HEK293 (cell line): ENCODE results near the gene MITF.

Experiments used
- CTCF ChIA-PET: fragments of 350-600 bp; formaldehyde crosslinking; extraction: SDS; loops from one replicate; lab custom pipeline; 2021; ENCODE audit warnings: antibody characterized with exemption; lab: Yijun Ruan, JAX
- POLR2A ChIA-PET: fragments of 300-600 bp; formaldehyde crosslinking; extraction: SDS; loops from one replicate; lab custom pipeline; 2020; ENCODE audit warnings: antibody characterized with exemption, inconsistent platforms; lab: Yijun Ruan, JAX
- H3K27ac ChIP-seq: fragments of 200-500 bp; sonication (Bioruptor generic); 2 replicates; pipeline ENCODE4 v1.5.1; 2014; ENCODE audit warnings: low read depth, low read length, control low read depth, inconsistent platforms; ENCODE audit errors: extremely low read depth
- H3K36me3 ChIP-seq, 2 experiments: fragments of 200-500 bp in 1 of 2; sonication (Bioruptor generic) in 1 of 2; 1 replicate in 1 of 2; 2 replicates in 1 of 2; pipeline ENCODE4 v1.5.1; 2014 to 2017; ENCODE audit warnings: inconsistent platforms in 2 of 2, low read length in 2 of 2; ENCODE audit not compliant: control insufficient read depth in 2 of 2, insufficient read depth in 1 of 2
- H3K4me1 ChIP-seq: fragments of 200-500 bp; sonication (Bioruptor generic); 2 replicates; pipeline ENCODE4 v1.5.1; 2014; ENCODE audit warnings: mild to moderate bottlenecking, low read length, inconsistent platforms; ENCODE audit not compliant: control insufficient read depth, insufficient read depth
- H3K4me3 ChIP-seq: 2 replicates; pipeline ENCODE4 v1.5.1; 2011; ENCODE audit warnings: low read depth, mild to moderate bottlenecking, control low read depth, low read length, moderate library complexity
- H3K9me3 ChIP-seq: fragments of 200-500 bp; sonication (Bioruptor generic); 2 replicates; pipeline ENCODE4 v1.5.1; 2014; ENCODE audit warnings: low read depth, low read length, inconsistent platforms; ENCODE audit not compliant: control insufficient read depth, insufficient read depth
- BCL6B ChIP-seq: fragments of 450-650 bp; formaldehyde crosslinking; IDR thresholded peaks from 2 replicates; pipeline ENCODE4 v1.5.1; 2017; ENCODE audit warnings: missing biosample characterization, missing genetic modification characterization
- ELK4 ChIP-seq: IDR thresholded peaks from 2 replicates; pipeline ENCODE4 v1.6.1; 2011; ENCODE audit warnings: mild to moderate bottlenecking, low read depth, low read length, borderline replicate concordance
- GFI1B ChIP-seq: fragments of 450-650 bp; formaldehyde crosslinking; IDR thresholded peaks from 2 replicates; pipeline ENCODE4 v1.5.1; 2016; ENCODE audit warnings: missing biosample characterization, missing genetic modification characterization
- KLF9 ChIP-seq: fragments of 450-650 bp; formaldehyde crosslinking; IDR thresholded peaks from 2 replicates; pipeline ENCODE4 v1.5.1; 2016; ENCODE audit warnings: missing biosample characterization, missing genetic modification characterization, low read depth
- PRDM10 ChIP-seq: fragments of 450-650 bp; formaldehyde crosslinking; IDR thresholded peaks from 2 replicates; pipeline ENCODE4 v1.5.1; 2016; ENCODE audit warnings: missing biosample characterization, missing genetic modification characterization
- SP3 ChIP-seq: fragments of 450-650 bp; formaldehyde crosslinking; IDR thresholded peaks from 2 replicates; pipeline ENCODE4 v1.5.1; 2016; ENCODE audit warnings: missing biosample characterization, missing genetic modification characterization
- WT1 ChIP-seq: fragments of 450-650 bp; formaldehyde crosslinking; IDR thresholded peaks from 2 replicates; pipeline ENCODE4 v1.5.1; 2016; ENCODE audit warnings: missing biosample characterization, missing genetic modification characterization
- ZBTB17 ChIP-seq: fragments of 450-650 bp; formaldehyde crosslinking; IDR thresholded peaks from 2 replicates; pipeline ENCODE4 v1.5.1; 2016; ENCODE audit warnings: missing biosample characterization, missing genetic modification characterization
- ZBTB20 ChIP-seq: fragments of 450-650 bp; formaldehyde crosslinking; IDR thresholded peaks from 2 replicates; pipeline ENCODE4 v1.5.1; 2016; ENCODE audit warnings: missing biosample characterization, missing genetic modification characterization
- ZBTB44 ChIP-seq: fragments of 450-650 bp; IDR thresholded peaks from 2 replicates; pipeline ENCODE4 v1.5.1; 2018; ENCODE audit warnings: missing biosample characterization, mild to moderate bottlenecking, missing genetic modification characterization
- ZBTB6 ChIP-seq: fragments of 450-650 bp; formaldehyde crosslinking; IDR thresholded peaks from 2 replicates; pipeline ENCODE4 v1.5.1; 2017; ENCODE audit warnings: missing biosample characterization, missing genetic modification characterization
- ZNF138 ChIP-seq: fragments of 450-650 bp; formaldehyde crosslinking; IDR thresholded peaks from 2 replicates; pipeline ENCODE4 v1.5.1; 2016; ENCODE audit warnings: missing biosample characterization, missing genetic modification characterization, borderline replicate concordance
- ZNF157 ChIP-seq: fragments of 450-650 bp; formaldehyde crosslinking; IDR thresholded peaks from 2 replicates; pipeline ENCODE4 v1.5.1; 2016; ENCODE audit warnings: missing biosample characterization, missing genetic modification characterization
- ZNF221 ChIP-seq: fragments of 450-650 bp; formaldehyde crosslinking; IDR thresholded peaks from 2 replicates; pipeline ENCODE4 v1.5.1; 2017; ENCODE audit warnings: missing biosample characterization, missing genetic modification characterization, borderline replicate concordance
- ZNF366 ChIP-seq: fragments of 450-650 bp; formaldehyde crosslinking; conservative IDR thresholded peaks from 2 replicates; pipeline ENCODE4 v1.5.1; 2016; ENCODE audit warnings: missing biosample characterization, missing genetic modification characterization
- ZNF37A ChIP-seq: fragments of 450-650 bp; IDR thresholded peaks from 2 replicates; pipeline ENCODE4 v1.5.1; 2018; ENCODE audit warnings: missing biosample characterization, missing genetic modification characterization
- ZNF416 ChIP-seq: fragments of 450-650 bp; formaldehyde crosslinking; IDR thresholded peaks from 2 replicates; pipeline ENCODE4 v1.5.1; 2016; ENCODE audit warnings: missing biosample characterization, missing genetic modification characterization
- ZNF433 ChIP-seq: fragments of 450-650 bp; formaldehyde crosslinking; IDR thresholded peaks from 2 replicates; pipeline ENCODE4 v1.5.1; 2016; ENCODE audit warnings: missing biosample characterization, missing genetic modification characterization, low read depth
- ZNF449 ChIP-seq: fragments of 450-650 bp; formaldehyde crosslinking; IDR thresholded peaks from 2 replicates; pipeline ENCODE4 v1.5.1; 2017; ENCODE audit warnings: missing biosample characterization, mild to moderate bottlenecking, missing genetic modification characterization, moderate library complexity
- ZNF521 ChIP-seq: fragments of 450-650 bp; formaldehyde crosslinking; IDR thresholded peaks from 2 replicates; pipeline ENCODE4 v1.5.1; 2017; ENCODE audit warnings: missing biosample characterization, mild to moderate bottlenecking, missing genetic modification characterization
- ZNF701 ChIP-seq: fragments of 450-650 bp; formaldehyde crosslinking; IDR thresholded peaks from 2 replicates; pipeline ENCODE4 v1.5.1; 2016; ENCODE audit warnings: missing biosample characterization, missing genetic modification characterization
- ZNF843 ChIP-seq: fragments of 450-650 bp; formaldehyde crosslinking; IDR thresholded peaks from 2 replicates; pipeline ENCODE4 v1.5.1; 2016; ENCODE audit warnings: missing biosample characterization, missing genetic modification characterization

The MITF gene

GRCh38 chr3:69740103-69741021, 1.1 kb downstream of the MITF start:
- no peaks in the 10 kb centered on the region for H3K9me3 ChIP-seq
- peak overlapping the region; percentile 84 for H3K4me3 ChIP-seq
- POLR2A ChIA-PET = interaction anchor here (1.4 kb wide), 1 partner anchor 41 kb away, joined by 4 read pairs; no protein-coding TSS in a partner anchor
- H3K36me3 ChIP-seq = no peaks in the 10 kb centered on the region
- CTCF ChIA-PET = interaction anchor here (1.3 kb wide), 1 partner anchor 52 kb away, joined by 6 read pairs; no protein-coding TSS in a partner anchor
- TF ChIP-seq KLF9 (tag by site-specific recombination) (peak; percentile 73), ZNF37A (tag by site-specific recombination) (no peak), ELK4 (no peak), ZBTB17 (tag by site-specific recombination) (peak; percentile 29; the same call in 1 of the 2 replicates), PRDM10 (peak; percentile 7; the same call in 1 of the 2 replicates), WT1 (tag by site-specific recombination) (no peak), SP3 (tag by site-specific recombination) (peak; percentile 50), GFI1B (tag by site-specific recombination) (no peak)
- TF ChIP-seq, all 188 proteins: peak for 4
- Histone ChIP-seq H3K27ac (no peak overlapping the region), H3K4me1 (no peaks in the 10 kb centered on the region)

GRCh38 chr3:69741032-69741767, 1.9 kb downstream of the MITF start:
- ChIA-PET POLR2A (no interaction called here), CTCF (interaction anchor here (0.5 kb wide), 1 partner anchor 314 kb away, joined by 3 read pairs; no protein-coding TSS in a partner anchor)
- Histone ChIP-seq H3K27ac (no peak overlapping the region), H3K4me1 (no peaks in the 10 kb centered on the region), H3K36me3 (no peaks in the 10 kb centered on the region), H3K4me3 (no peak overlapping the region), H3K9me3 (no peaks in the 10 kb centered on the region)
- TF ChIP-seq ZNF366 (tag by site-specific recombination) (no peak), ZNF433 (tag by site-specific recombination) (no peak), BCL6B (no peak), ZBTB20 (tag by site-specific recombination) (no peak), ZNF416 (tag by site-specific recombination) (no peak), ZNF157 (tag by site-specific recombination) (no peak), ZNF138 (tag by site-specific recombination) (no peak), ZBTB44 (tag by site-specific recombination) (no peak), ZBTB6 (no peak), ZNF449 (tag by site-specific recombination) (no peak), ZNF701 (tag by site-specific recombination) (no peak), ZNF521 (tag by site-specific recombination) (no peak), ZNF221 (tag by site-specific recombination) (no peak), ZNF843 (tag by site-specific recombination) (no peak)
